GM12878 (cell line): ENCODE results near the gene EEF2K. TPM values are rescaled to one million over a fixed set of nuclear protein-coding genes. Genes with fewer than 3 reads are reported as not detected.

Experiments used
- ATAC-seq: fragments of 200-7000 bp; cut with Tn5 transposase; 3 replicates; pipeline ENCODE4 v1.9.1; 2020; ENCODE audit warnings: mild to moderate bottlenecking, moderate library complexity
- BruUV-seq: library from RNA; stranded (reverse); fragments of 400-500 nt; replicated peaks from 2 replicates; lab custom pipeline; 2021; lab: Mats Ljungman, UMichigan
- CTCF ChIA-PET: fragments of 300-600 bp; sonication (Branson Sonifier 250); formaldehyde crosslinking; extraction: SDS; loops from one replicate; lab custom pipeline; 2021; ENCODE audit warnings: inconsistent platforms; lab: Yijun Ruan, JAX
- POLR2A ChIA-PET: fragments of 350-600 bp; formaldehyde crosslinking; extraction: SDS; loops from one replicate; lab custom pipeline; 2021; ENCODE audit warnings: inconsistent platforms; lab: Charles Lee
- RAD21 ChIA-PET: fragments of 300-600 bp; sonication (Branson Sonifier 250); formaldehyde crosslinking; loops from one replicate; lab custom pipeline; 2023; ENCODE audit warnings: antibody characterized with exemption; ENCODE audit not compliant: unreplicated experiment; lab: Charles Lee
- SMC1A ChIA-PET: fragments of 300-600 bp; sonication (Branson Sonifier 250); formaldehyde crosslinking; loops from one replicate; lab custom pipeline; 2023; ENCODE audit not compliant: unreplicated experiment, uncharacterized antibody; lab: Charles Lee
- DNase-seq: peaks from one replicate; pipeline ENCODE4 v3.0.0-alpha.2; 2011; ENCODE audit warnings: low read depth, low spot score
- FAIRE-seq: peaks from 3 replicates; lab custom pipeline; 2011; peaks lifted over from hg19 to GRCh38; lab: Jason Lieb, UNC
- H2AFZ ChIP-seq: 2 replicates; pipeline ENCODE4 v1.6.0; 2011; ENCODE audit warnings: low read depth, low read length, control low read depth; ENCODE audit not compliant: control insufficient read depth
- H3K27ac ChIP-seq: 2 replicates; pipeline ENCODE4 v1.5.1; 2011; ENCODE audit warnings: control low read depth; ENCODE audit not compliant: control insufficient read depth, insufficient read depth
- H3K27me3 ChIP-seq, 2 experiments: replicated peaks in 1 of 2; 2 replicates each; pipeline versions ENCODE4 v1.6.0 to v1.6.1; 2011; ENCODE audit warnings: low read length in 1 of 2; ENCODE audit not compliant: control insufficient read depth in 2 of 2, insufficient read depth in 2 of 2
- H3K36me3 ChIP-seq, 2 experiments: 2 replicates each; pipeline ENCODE4 v1.5.1; 2011; ENCODE audit warnings: low read length in 1 of 2; ENCODE audit not compliant: control insufficient read depth in 2 of 2, insufficient read depth in 2 of 2
- H3K4me1 ChIP-seq: 2 replicates; pipeline ENCODE4 v1.6.1; 2011; ENCODE audit warnings: mild to moderate bottlenecking, low read length, moderate library complexity, mixed read lengths; ENCODE audit not compliant: control insufficient read depth, insufficient read depth
- H3K4me2 ChIP-seq: 2 replicates; pipeline ENCODE4 v1.6.0; 2011; ENCODE audit warnings: control low read depth; ENCODE audit not compliant: control insufficient read depth, insufficient read depth
- H3K4me3 ChIP-seq: fragments of 200-600 bp; sonication (generic); 2 replicates; pipeline ENCODE4 v1.5.1; 2016
- H3K79me2 ChIP-seq: 2 replicates; pipeline ENCODE4 v1.6.0; 2011; ENCODE audit warnings: low read length; ENCODE audit not compliant: control insufficient read depth, insufficient read depth
- H3K9ac ChIP-seq: 2 replicates; pipeline ENCODE4 v1.8.0; 2011; ENCODE audit warnings: low read length, control low read depth, mixed read lengths; ENCODE audit not compliant: control insufficient read depth, insufficient read depth
- H3K9me3 ChIP-seq: replicated peaks from 3 replicates; pipeline ENCODE4 v1.5.1; 2011; ENCODE audit warnings: mild to moderate bottlenecking, low read length; ENCODE audit not compliant: control insufficient read depth, insufficient read depth
- H4K20me1 ChIP-seq: 2 replicates; pipeline ENCODE4 v1.6.0; 2011; ENCODE audit not compliant: control insufficient read depth, insufficient read depth
- BACH1 ChIP-seq: fragments of 450-650 bp; IDR thresholded peaks from 2 replicates; pipeline ENCODE4 v1.6.1; 2017; ENCODE audit warnings: mild to moderate bottlenecking, borderline replicate concordance
- CHD1 ChIP-seq: IDR thresholded peaks from 2 replicates; pipeline ENCODE4 v1.6.1; 2012; ENCODE audit warnings: low read depth, low read length, improper control_type of control experiment
- GATAD2B ChIP-seq: fragments of 450-650 bp; conservative IDR thresholded peaks from 2 replicates; pipeline ENCODE4 v1.6.1; 2017; ENCODE audit warnings: low read depth, mild to moderate bottlenecking, moderate library complexity
- IRF4 ChIP-seq: IDR thresholded peaks from 2 replicates; pipeline ENCODE4 v1.6.1; 2011; ENCODE audit warnings: low read depth, low read length
- KLF5 ChIP-seq: fragments of 450-650 bp; IDR thresholded peaks from 2 replicates; pipeline ENCODE4 v1.6.1; 2014; ENCODE audit warnings: mild to moderate bottlenecking; ENCODE audit not compliant: partially characterized antibody
- POU2F2 ChIP-seq: IDR thresholded peaks from 3 replicates; pipeline ENCODE4 v1.6.1; 2011; ENCODE audit warnings: low read depth, mild to moderate bottlenecking, low read length, borderline replicate concordance
- SPI1 ChIP-seq: IDR thresholded peaks from 2 replicates; pipeline ENCODE4 v1.6.1; 2011; ENCODE audit warnings: low read depth, mild to moderate bottlenecking, low read length, moderate library complexity, borderline replicate concordance; ENCODE audit not compliant: insufficient read depth
- SUPT20H ChIP-seq: IDR thresholded peaks from 2 replicates; pipeline ENCODE4 v1.6.1; 2011; ENCODE audit warnings: low read depth, mild to moderate bottlenecking, low read length, moderate library complexity, borderline replicate concordance; ENCODE audit not compliant: control insufficient read depth
- WRNIP1 ChIP-seq: IDR thresholded peaks from 2 replicates; pipeline ENCODE4 v1.6.1; 2011; ENCODE audit warnings: low read depth, low read length, improper control_type of control experiment, borderline replicate concordance
- YY1 ChIP-seq: IDR thresholded peaks from 2 replicates; pipeline ENCODE4 v1.6.1; 2011; ENCODE audit warnings: low read depth, mild to moderate bottlenecking, low read length
- ZNF217 ChIP-seq: fragments of 450-650 bp; IDR thresholded peaks from 2 replicates; pipeline ENCODE4 v1.6.1; 2017; ENCODE audit warnings: antibody characterized with exemption, mild to moderate bottlenecking
- WGBS: methylation state at CpG from one replicate; pipeline ENCODE4 v1.1.6; 2016; ENCODE audit warnings: low lambda C conversion rate; ENCODE audit not compliant: insufficient replicate concordance, insufficient coverage; ENCODE audit errors: missing lambda C conversion rate; 5-methylcytosine and 5-hydroxymethylcytosine counted together
- in situ Hi-C: fragments of 300-500 bp; cut with MboI; formaldehyde crosslinking; loops from 9 replicates; pipeline ENCODE4 v1.14.3; 2018; ENCODE audit warnings: mixed read lengths
- intact Hi-C: fragments of 100-400 bp; cut with micrococcal nuclease; formaldehyde crosslinking; loops from one replicate; pipeline ENCODE4 v1.14.2; 2022; ENCODE audit not compliant: unreplicated experiment
- polyA plus RNA-seq, 11 experiments: library from polyadenylated mRNA; depleted of rRNA in 4 of 11; unstranded in 6 of 11; stranded (reverse) in 5 of 11; fragments of >200 nt; fragmentation: Nextera tagmentation in 4 of 11; fragmentation: Illumina TruSeq in 1 of 11; extraction: Ambion mirVana in 4 of 11; extraction: Trizol in 1 of 11; gene quantifications; 1 replicate in 1 of 11; 2 replicates in 10 of 11; pipeline versions ENCODE4 v1.2.1 to v1.2.3, GENCODE V29; 2011 to 2016; ENCODE audit warnings: inconsistent platforms in 2 of 11, missing spikeins in 2 of 11, low read depth in 1 of 11
- total RNA-seq, 4 experiments: library from RNA; depleted of rRNA in 3 of 4; stranded (reverse); fragments of >200 nt in 3 of 4; fragmentation: Illumina TruSeq in 1 of 4; extraction: Trizol in 1 of 4; gene quantifications; 2 replicates each; pipeline versions ENCODE4 v1.2.1 to v1.2.3, GENCODE V29; 2013 to 2021
- TF ChIP-seq, protein P1 (sequence below): IDR thresholded peaks from 2 replicates; pipeline ENCODE4 v1.6.1; 2012; ENCODE audit warnings: low read depth, low read length, improper control_type of control experiment
- TF ChIP-seq, protein P2 (sequence below): fragments of 450-650 bp; formaldehyde crosslinking; IDR thresholded peaks from 2 replicates; pipeline ENCODE4 v1.4.0; 2020; ENCODE audit warnings: mild to moderate bottlenecking, moderate library complexity
- TF ChIP-seq, protein P3 (sequence below): IDR thresholded peaks from 2 replicates; pipeline ENCODE4 v1.6.1; 2011; ENCODE audit warnings: low read depth, low read length, improper control_type of control experiment, borderline replicate concordance
- TF ChIP-seq, protein P4 (sequence below): fragments of 450-650 bp; IDR thresholded peaks from 2 replicates; pipeline ENCODE4 v1.6.1; 2017; ENCODE audit warnings: mild to moderate bottlenecking

The EEF2K gene
- total and polyA plus RNA-seq, 10 of the 15 experiments (the other 5 are each of a cell fraction or from before 2014, with no cell fraction given) = 2.0 to 29.6 (median 12.2) TPM

DNA sequence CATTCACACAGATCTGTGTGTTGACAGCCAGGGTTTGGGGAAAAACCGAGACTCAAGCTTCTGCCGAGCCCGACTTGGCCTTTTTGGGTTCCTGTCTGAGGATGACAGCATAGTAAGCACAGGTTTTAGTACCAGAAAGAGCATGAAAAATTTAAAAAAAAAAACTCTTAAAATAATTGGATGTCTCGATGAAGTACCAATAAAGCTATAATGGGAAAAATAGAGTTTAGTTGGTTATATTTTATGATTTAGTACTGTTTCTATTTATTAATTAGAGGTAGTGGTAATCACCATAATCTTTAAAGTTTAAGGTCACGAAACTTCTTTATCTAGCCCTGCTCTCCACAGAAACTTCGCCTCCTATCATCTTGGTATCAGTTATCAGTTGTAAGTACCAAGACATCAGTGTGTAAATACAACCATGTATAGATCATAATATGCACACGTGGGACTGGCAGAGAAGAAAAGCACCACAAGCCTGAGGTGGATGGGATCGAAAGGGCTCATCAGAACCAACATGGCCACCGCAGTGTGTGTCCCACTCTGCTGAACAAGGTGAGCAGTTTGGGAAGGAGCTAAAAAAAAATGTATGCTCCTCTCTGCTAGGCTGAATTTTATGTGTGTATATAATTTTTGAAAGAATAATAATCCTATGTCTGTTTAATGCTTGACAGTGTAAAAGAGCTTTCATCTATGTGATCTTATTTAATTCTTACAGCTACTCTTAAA, 14.4 kb upstream of the EEF2K start:
- BruUV-seq = TSS peak; percentile 94
- ChIA-PET SMC1A (interaction anchor here (0.9 to 9.0 kb wide), 8 partner anchors 10 to 178 kb away, joined by 3 to 86 read pairs (median 5); partner anchors contain the start of gene POLR3E), POLR2A (interaction anchor here (0.5 to 6.0 kb wide), 15 partner anchors 15 to 872 kb away, joined by 3 to 104 read pairs (median 3); partner anchors contain the start of genes EEF2K and POLR3E), CTCF (interaction anchor here (0.6 to 8.4 kb wide), 10 partner anchors 10 to 241 kb away, joined by 3 to 132 read pairs (median 3); partner anchors contain the start of genes EEF2K, MOSMO and POLR3E), RAD21 (interaction anchor here (0.6 to 7.8 kb wide), 12 partner anchors 15 to 632 kb away, joined by 3 to 74 read pairs (median 4); partner anchors contain the start of genes EEF2K and POLR3E)
- peak overlapping the region; percentile 81 for H3K4me3 ChIP-seq
- no peaks in the 10 kb centered on the region for H3K9me3 ChIP-seq
- DNase-seq (no peak), ATAC-seq (peak; percentile 4; the same call in 1 of the 3 replicates), FAIRE-seq (no peak)
- H4K20me1 ChIP-seq = no peaks in the 10 kb centered on the region
- in situ Hi-C loops = no loop called here
- H3K4me1 ChIP-seq = peaks cover 43% of the 10 kb centered on the region
- H3K79me2 ChIP-seq = no peaks in the 10 kb centered on the region
- peak overlapping the region; percentile 90 for H3K4me2 ChIP-seq
- peak overlapping the region; percentile 74 for H3K9ac ChIP-seq
- intact Hi-C loops = loop anchor here (2.0 to 5.0 kb wide), 2 partner anchors 181 to 593 kb away; partner anchors contain the start of genes CDR2 and METTL9
- no peaks in the 10 kb centered on the region for H3K27me3 ChIP-seq
- 12% methylated on average over 9 of the region's 9 CpGs for WGBS
- H3K36me3 ChIP-seq = no peaks in the 10 kb centered on the region
- H2AFZ ChIP-seq = peak overlapping the region; percentile 96
- H3K27ac ChIP-seq = peak overlapping the region; percentile 90
- TF ChIP-seq SPI1 (no peak), POU2F2 (no peak), CHD1 (0 out of 2 replicates have a peak, but pooled peaks have one; percentile 2), SUPT20H (no peak), IRF4 (no peak), YY1 (peak; percentile 87), WRNIP1 (no peak), GATAD2B (no peak), KLF5 (no peak), BACH1 (no peak), ZNF217 (no peak)
- TF ChIP-seq, protein P1, sequence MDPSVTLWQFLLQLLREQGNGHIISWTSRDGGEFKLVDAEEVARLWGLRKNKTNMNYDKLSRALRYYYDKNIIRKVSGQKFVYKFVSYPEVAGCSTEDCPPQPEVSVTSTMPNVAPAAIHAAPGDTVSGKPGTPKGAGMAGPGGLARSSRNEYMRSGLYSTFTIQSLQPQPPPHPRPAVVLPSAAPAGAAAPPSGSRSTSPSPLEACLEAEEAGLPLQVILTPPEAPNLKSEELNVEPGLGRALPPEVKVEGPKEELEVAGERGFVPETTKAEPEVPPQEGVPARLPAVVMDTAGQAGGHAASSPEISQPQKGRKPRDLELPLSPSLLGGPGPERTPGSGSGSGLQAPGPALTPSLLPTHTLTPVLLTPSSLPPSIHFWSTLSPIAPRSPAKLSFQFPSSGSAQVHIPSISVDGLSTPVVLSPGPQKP = no peak
- TF ChIP-seq, protein P2, sequence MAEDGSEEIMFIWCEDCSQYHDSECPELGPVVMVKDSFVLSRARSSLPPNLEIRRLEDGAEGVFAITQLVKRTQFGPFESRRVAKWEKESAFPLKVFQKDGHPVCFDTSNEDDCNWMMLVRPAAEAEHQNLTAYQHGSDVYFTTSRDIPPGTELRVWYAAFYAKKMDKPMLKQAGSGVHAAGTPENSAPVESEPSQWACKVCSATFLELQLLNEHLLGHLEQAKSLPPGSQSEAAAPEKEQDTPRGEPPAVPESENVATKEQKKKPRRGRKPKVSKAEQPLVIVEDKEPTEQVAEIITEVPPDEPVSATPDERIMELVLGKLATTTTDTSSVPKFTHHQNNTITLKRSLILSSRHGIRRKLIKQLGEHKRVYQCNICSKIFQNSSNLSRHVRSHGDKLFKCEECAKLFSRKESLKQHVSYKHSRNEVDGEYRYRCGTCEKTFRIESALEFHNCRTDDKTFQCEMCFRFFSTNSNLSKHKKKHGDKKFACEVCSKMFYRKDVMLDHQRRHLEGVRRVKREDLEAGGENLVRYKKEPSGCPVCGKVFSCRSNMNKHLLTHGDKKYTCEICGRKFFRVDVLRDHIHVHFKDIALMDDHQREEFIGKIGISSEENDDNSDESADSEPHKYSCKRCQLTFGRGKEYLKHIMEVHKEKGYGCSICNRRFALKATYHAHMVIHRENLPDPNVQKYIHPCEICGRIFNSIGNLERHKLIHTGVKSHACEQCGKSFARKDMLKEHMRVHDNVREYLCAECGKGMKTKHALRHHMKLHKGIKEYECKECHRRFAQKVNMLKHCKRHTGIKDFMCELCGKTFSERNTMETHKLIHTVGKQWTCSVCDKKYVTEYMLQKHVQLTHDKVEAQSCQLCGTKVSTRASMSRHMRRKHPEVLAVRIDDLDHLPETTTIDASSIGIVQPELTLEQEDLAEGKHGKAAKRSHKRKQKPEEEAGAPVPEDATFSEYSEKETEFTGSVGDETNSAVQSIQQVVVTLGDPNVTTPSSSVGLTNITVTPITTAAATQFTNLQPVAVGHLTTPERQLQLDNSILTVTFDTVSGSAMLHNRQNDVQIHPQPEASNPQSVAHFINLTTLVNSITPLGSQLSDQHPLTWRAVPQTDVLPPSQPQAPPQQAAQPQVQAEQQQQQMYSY (CRISPR knock-in tag) = no peak
- TF ChIP-seq, protein P3, sequence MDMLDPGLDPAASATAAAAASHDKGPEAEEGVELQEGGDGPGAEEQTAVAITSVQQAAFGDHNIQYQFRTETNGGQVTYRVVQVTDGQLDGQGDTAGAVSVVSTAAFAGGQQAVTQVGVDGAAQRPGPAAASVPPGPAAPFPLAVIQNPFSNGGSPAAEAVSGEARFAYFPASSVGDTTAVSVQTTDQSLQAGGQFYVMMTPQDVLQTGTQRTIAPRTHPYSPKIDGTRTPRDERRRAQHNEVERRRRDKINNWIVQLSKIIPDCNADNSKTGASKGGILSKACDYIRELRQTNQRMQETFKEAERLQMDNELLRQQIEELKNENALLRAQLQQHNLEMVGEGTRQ = no peak; the same call in 1 of the 2 replicates
- TF ChIP-seq, protein P4, sequence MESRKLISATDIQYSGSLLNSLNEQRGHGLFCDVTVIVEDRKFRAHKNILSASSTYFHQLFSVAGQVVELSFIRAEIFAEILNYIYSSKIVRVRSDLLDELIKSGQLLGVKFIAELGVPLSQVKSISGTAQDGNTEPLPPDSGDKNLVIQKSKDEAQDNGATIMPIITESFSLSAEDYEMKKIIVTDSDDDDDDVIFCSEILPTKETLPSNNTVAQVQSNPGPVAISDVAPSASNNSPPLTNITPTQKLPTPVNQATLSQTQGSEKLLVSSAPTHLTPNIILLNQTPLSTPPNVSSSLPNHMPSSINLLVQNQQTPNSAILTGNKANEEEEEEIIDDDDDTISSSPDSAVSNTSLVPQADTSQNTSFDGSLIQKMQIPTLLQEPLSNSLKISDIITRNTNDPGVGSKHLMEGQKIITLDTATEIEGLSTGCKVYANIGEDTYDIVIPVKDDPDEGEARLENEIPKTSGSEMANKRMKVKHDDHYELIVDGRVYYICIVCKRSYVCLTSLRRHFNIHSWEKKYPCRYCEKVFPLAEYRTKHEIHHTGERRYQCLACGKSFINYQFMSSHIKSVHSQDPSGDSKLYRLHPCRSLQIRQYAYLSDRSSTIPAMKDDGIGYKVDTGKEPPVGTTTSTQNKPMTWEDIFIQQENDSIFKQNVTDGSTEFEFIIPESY = no peak
